Gastrocnemius medialis (tissue), 4 donors: Measurements from ENCODE around the gene TTC39B.

Experiments
- CTCF ChIP-seq, 5 experiments: fragments of 450-650 bp in 3 of 5; fragments of 200-600 bp in 2 of 5; sonication (generic) in 2 of 5; IDR thresholded peaks in 4 of 5; conservative IDR thresholded peaks in 1 of 5; 1 replicate in 4 of 5; 2 replicates in 1 of 5; pipeline ENCODE4 v1.5.1; 2016 to 2019; ENCODE audit warnings: antibody characterized with exemption in 5 of 5, mild to moderate bottlenecking in 3 of 5, moderate library complexity in 3 of 5
- POLR2A ChIP-seq, 2 donors: fragments of 450-650 bp; IDR thresholded peaks; one replicate each; pipeline ENCODE4 v1.6.1; 2017; ENCODE audit warnings: antibody characterized with exemption in 2 of 2, mild to moderate bottlenecking in 2 of 2, moderate library complexity in 2 of 2

GRCh38 chr9:15115041-15115440, 192.0 kb downstream of the TTC39B start:
- TF ChIP-seq CTCF (IDR thresholded peaks at IDR 0.05 in 4 of 5, conservative IDR thresholded peaks at IDR 0.05 in 1 of 5) = no peak
- TF ChIP-seq POLR2A (IDR thresholded peaks at IDR 0.05) = no peak
